Upper lobe of left lung (tissue), 6 donors: ENCODE results near the gene TNFRSF25. TPM values are rescaled to one million over a fixed set of nuclear protein-coding genes. Genes with fewer than 3 reads are reported as not detected.

Source experiments
- ATAC-seq, 2 donors: fragments of 200-7000 bp; cut with Tn5 transposase; one replicate each; pipeline ENCODE4 v1.9.1; 2022; ENCODE audit warnings: mild to moderate bottlenecking in 2 of 2, moderate library complexity in 2 of 2; ENCODE audit not compliant: low FRiP score in 2 of 2
- DNase-seq, 2 donors: peaks; one replicate each; pipeline ENCODE4 v3.0.0-alpha.2; 2019 to 2020
- H3K27ac ChIP-seq, 4 donors: fragments of 200-600 bp; sonication (generic); one replicate each; pipeline ENCODE4 v1.5.1; 2016 to 2019
- H3K27me3 ChIP-seq, 4 donors: fragments of 200-600 bp; sonication (generic); one replicate each; pipeline ENCODE4 v1.5.1; 2017 to 2019
- H3K36me3 ChIP-seq, 4 donors: fragments of 200-600 bp; sonication (generic); one replicate each; pipeline ENCODE4 v1.5.1; 2016 to 2019
- H3K4me1 ChIP-seq, 4 donors: fragments of 200-600 bp; sonication (generic); one replicate each; pipeline ENCODE4 v1.5.1; 2018 to 2019
- H3K4me3 ChIP-seq, 4 donors: fragments of 200-600 bp; sonication (generic); one replicate each; pipeline ENCODE4 v1.5.1; 2017 to 2019; ENCODE audit warnings: mild to moderate bottlenecking in 2 of 4, moderate library complexity in 1 of 4
- H3K9me3 ChIP-seq, 4 donors: fragments of 200-600 bp; sonication (generic); one replicate each; pipeline ENCODE4 v1.5.1; 2018 to 2019
- CTCF ChIP-seq, 6 experiments: fragments of 450-650 bp in 4 of 6; fragments of 200-600 bp in 2 of 6; sonication (generic) in 2 of 6; IDR thresholded peaks; one replicate each; pipeline ENCODE4 v1.5.1; 2016 to 2019; ENCODE audit warnings: antibody characterized with exemption in 6 of 6
- EP300 ChIP-seq, 4 donors: sonication (generic); formaldehyde crosslinking; IDR thresholded peaks; one replicate each; pipeline ENCODE4 v1.5.1; 2017; ENCODE audit warnings: antibody characterized with exemption in 4 of 4, control low read depth in 2 of 4
- POLR2A ChIP-seq, 4 donors: fragments of 450-650 bp; IDR thresholded peaks; one replicate each; pipeline ENCODE4 v1.5.1; 2016 to 2017; ENCODE audit warnings: antibody characterized with exemption in 4 of 4, mild to moderate bottlenecking in 2 of 4
- POLR2AphosphoS5 ChIP-seq, 2 donors: sonication (generic); formaldehyde crosslinking; IDR thresholded peaks; one replicate each; pipeline ENCODE4 v1.5.1; 2017; ENCODE audit warnings: antibody characterized with exemption in 2 of 2
- WGBS, 2 donors: methylation state at CpG; one replicate each; pipeline ENCODE4 v1.1.5; 2017 to 2018; 5-methylcytosine and 5-hydroxymethylcytosine counted together
- total RNA-seq, 6 donors: library from RNA; depleted of rRNA in 4 of 6; stranded (reverse); fragments of >200 nt in 4 of 6; gene quantifications; one replicate each; pipeline versions ENCODE4 v1.1.0 to v1.2.1, GENCODE V29; 2016 to 2021
- donor health status: DM: no; HTN: no; CAD: no; lungs with moderate emphysema.
- donor health status: DM: no; HTN: yes; CAD: no; lungs with severe emphysema.

TNFRSF25 gene
- total RNA-seq, 6 donors from 2014 or later: 4.6 to 51.3 (median 14.0) TPM

- no peaks in the 10 kb centered on the region for H3K9me3 ChIP-seq
- ATAC-seq (no peak), DNase-seq (peak in 1 of 2 donors; percentile 86)
- peaks cover 0 to 20% (median 8%) of the 10 kb centered on the region in 4 donors for H3K27me3 ChIP-seq
- TF ChIP-seq EP300 (IDR thresholded peaks at IDR 0.05) (no peak), POLR2AphosphoS5 (IDR thresholded peaks at IDR 0.05) (no peak), POLR2A (IDR thresholded peaks at IDR 0.05) (peak in 1 of 4 donors; percentile 8), CTCF (IDR thresholded peaks at IDR 0.05) (peak in 1 of 6 experiments; percentile 11)
- H3K27ac ChIP-seq: peak overlapping the region; percentile 56 to 88 (median 78)
- H3K4me3 ChIP-seq: peak overlapping the region; percentile 32 to 78 (median 62)
- H3K36me3 ChIP-seq: no peaks in the 10 kb centered on the region
- 0% methylated on average over 8 to 12 of the region's 80 CpGs for WGBS, 2 donors
- peaks cover 33 to 53% (median 37%) of the 10 kb centered on the region in 4 donors for H3K4me1 ChIP-seq
These were observed 19.5 kb upstream of the TNFRSF25 start for GRCh38 chr1:6485168-6486101.

- WGBS, 2 donors: 15 to 24% methylated on average over 5 to 8 of the region's 13 CpGs
- TF ChIP-seq POLR2A (IDR thresholded peaks at IDR 0.05) (peak in 1 of 4 donors; percentile 18), EP300 (IDR thresholded peaks at IDR 0.05) (no peak)
- peaks cover 0 to 20% (median 8%) of the 10 kb centered on the region in 4 donors for H3K27me3 ChIP-seq
- peak overlapping the region; percentile 56 to 88 (median 78) for H3K27ac ChIP-seq
- no peak for DNase-seq
- H3K36me3 ChIP-seq: no peaks in the 10 kb centered on the region
- H3K4me1 ChIP-seq: peaks cover 27 to 46% (median 31%) of the 10 kb centered on the region in 4 donors
- H3K4me3 ChIP-seq: peak overlapping the region; percentile 32 to 78 (median 62)
- no peak for ATAC-seq
- H3K9me3 ChIP-seq: no peaks in the 10 kb centered on the region
These were observed 18.8 kb upstream of the TNFRSF25 start for GRCh38 chr1:6484826-6485167.

GRCh38 chr1:6483761-6484117 is 17.8 kb upstream of the TNFRSF25 start:
- H3K9me3 ChIP-seq: no peaks in the 10 kb centered on the region
- H3K36me3 ChIP-seq: no peaks in the 10 kb centered on the region
- H3K4me1 ChIP-seq: peaks cover 27 to 42% (median 30%) of the 10 kb centered on the region in 4 donors
- H3K4me3 ChIP-seq: no peak overlapping the region
- no peak for TF ChIP-seq POLR2A (IDR thresholded peaks at IDR 0.05)
- WGBS, 2 donors: 94 to 100% methylated on average over 2 to 7 of the region's 7 CpGs
- H3K27ac ChIP-seq: peak overlapping the region; percentile 22 to 56 (median 34)
- ATAC-seq: no peak
- DNase-seq: no peak
- peaks cover 0 to 20% (median 8%) of the 10 kb centered on the region in 4 donors for H3K27me3 ChIP-seq

GRCh38 chr1:6483017-6483760 is 17.2 kb upstream of the TNFRSF25 start:
- H3K36me3 ChIP-seq: no peaks in the 10 kb centered on the region
- H3K9me3 ChIP-seq: no peaks in the 10 kb centered on the region
- H3K27ac ChIP-seq: peak overlapping the region; percentile 22 to 50 (median 34)
- peaks cover 0 to 20% (median 8%) of the 10 kb centered on the region in 4 donors for H3K27me3 ChIP-seq
- ATAC-seq (peak; percentile 44 to 86), DNase-seq (peak; percentile 84 to 95)
- TF ChIP-seq POLR2AphosphoS5 (IDR thresholded peaks at IDR 0.05) (peak; percentile 14 to 39), POLR2A (IDR thresholded peaks at IDR 0.05) (peak in 1 of 4 donors; percentile 57), EP300 (IDR thresholded peaks at IDR 0.05) (no peak), CTCF (IDR thresholded peaks at IDR 0.05) (peak in 2 of 6 experiments; percentile 5 to 22)
- H3K4me3 ChIP-seq: no peak overlapping the region
- H3K4me1 ChIP-seq: peaks cover 27 to 42% (median 30%) of the 10 kb centered on the region in 4 donors
- WGBS, 2 donors: 65 to 72% methylated on average over 11 to 12 of the region's 14 CpGs

- no peak overlapping the region for H3K27ac ChIP-seq
- no peaks in the 10 kb centered on the region for H3K36me3 ChIP-seq
- ATAC-seq (no peak), DNase-seq (no peak)
- TF ChIP-seq EP300 (IDR thresholded peaks at IDR 0.05) (no peak), POLR2A (IDR thresholded peaks at IDR 0.05) (no peak), POLR2AphosphoS5 (IDR thresholded peaks at IDR 0.05) (no peak), CTCF (IDR thresholded peaks at IDR 0.05) (no peak)
- H3K9me3 ChIP-seq: no peaks in the 10 kb centered on the region
- 90 to 92% methylated on average over 5 of the region's 5 CpGs for WGBS, 2 donors
- peaks cover 0 to 20% (median 8%) of the 10 kb centered on the region in 4 donors for H3K27me3 ChIP-seq
- H3K4me3 ChIP-seq: no peak overlapping the region
- H3K4me1 ChIP-seq: peaks cover 23 to 41% (median 27%) of the 10 kb centered on the region in 4 donors
These were observed 15.8 kb upstream of the TNFRSF25 start for GRCh38 chr1:6481820-6482219.
